ENCODE measurements around the gene FOXS1. TPM values are rescaled to one million over a fixed set of nuclear protein-coding genes. Genes with fewer than 3 reads are reported as not detected.

Gene FOXS1
- total RNA-seq (2014; rRNA removed; shearing (Covaris generic)): 55.5 and 69.0 TPM in 2 replicates

- Histone ChIP-seq H3K4me3 (peak within 1 kb of the TSS; percentile 60), H3K9me3 (replicated peaks) (no peaks in the 10 kb centered on the region), H3K27ac (peak within 1 kb of the TSS; percentile 71), H3K36me3 (no peaks in the 10 kb centered on the region), H3K4me1 (peaks cover 38% of the 10 kb centered on the region), H3K27me3 (no peaks in the 10 kb centered on the region)
- DNase-seq: peak; percentile 95 to 96
Observed at GRCh38 chr20:31845300-31845863, at the start of gene FOXS1. TSS of gene FOXS1 (minus strand) at chr20:31845604. CDS start at chr20:31845542, 62 bp downstream.

- Histone ChIP-seq H3K4me1 (no peaks in the 10 kb centered on the region), H3K27me3 (no peaks in the 10 kb centered on the region), H3K27ac (no peak overlapping the region), H3K4me3 (no peak overlapping the region), H3K36me3 (no peaks in the 10 kb centered on the region), H3K9me3 (replicated peaks) (no peaks in the 10 kb centered on the region)
- no peak for DNase-seq
Observed at GRCh38 chr20:31890646-31891045, 45.2 kb upstream of the FOXS1 start.

GRCh38 chr20:31883829-31884228 is 38.4 kb upstream of the FOXS1 start:
- no peaks in the 10 kb centered on the region for H3K9me3 ChIP-seq (replicated peaks)
- DNase-seq: no peak

GRCh38 chr20:31881945-31882344 is 36.5 kb upstream of the FOXS1 start:
- Histone ChIP-seq H3K36me3 (no peaks in the 10 kb centered on the region), H3K27ac (no peak overlapping the region), H3K27me3 (no peaks in the 10 kb centered on the region), H3K4me3 (no peak overlapping the region), H3K9me3 (replicated peaks) (0 out of 2 replicates have a peak, but pooled peaks cover 3% of the 10 kb centered on the region), H3K4me1 (no peaks in the 10 kb centered on the region)
- DNase-seq: no peak

More at GRCh38 chr20:31883829-31884228, 38.4 kb upstream of the FOXS1 start:
- Histone ChIP-seq H3K27ac (no peak overlapping the region), H3K4me1 (no peaks in the 10 kb centered on the region), H3K4me3 (no peak overlapping the region), H3K27me3 (no peaks in the 10 kb centered on the region), H3K36me3 (no peaks in the 10 kb centered on the region)

GRCh38 chr20:31879143-31879987 is 34.0 kb upstream of the FOXS1 start:
- H3K36me3 ChIP-seq: no peaks in the 10 kb centered on the region
- peak overlapping the region; percentile 63 for H3K4me3 ChIP-seq
- H3K27ac ChIP-seq: no peak overlapping the region; the same call in 1 of the 2 replicates
- peak; percentile 94 to 96 for DNase-seq
- no peaks in the 10 kb centered on the region for H3K27me3 ChIP-seq
- no peaks in the 10 kb centered on the region for H3K4me1 ChIP-seq
- 0 out of 2 replicates have a peak, but pooled peaks cover 3% of the 10 kb centered on the region for H3K9me3 ChIP-seq (replicated peaks)

GRCh38 chr20:31877684-31878083 is 32.3 kb upstream of the FOXS1 start:
- Histone ChIP-seq H3K27me3 (no peaks in the 10 kb centered on the region), H3K4me3 (no peak overlapping the region), H3K27ac (no peak overlapping the region), H3K4me1 (no peaks in the 10 kb centered on the region), H3K9me3 (replicated peaks) (0 out of 2 replicates have a peak, but pooled peaks cover 3% of the 10 kb centered on the region), H3K36me3 (no peaks in the 10 kb centered on the region)
- no peak for DNase-seq

GRCh38 chr20:31875671-31876070 is 30.3 kb upstream of the FOXS1 start:
- DNase-seq: no peak
- 0 out of 2 replicates have a peak, but pooled peaks cover 3% of the 10 kb centered on the region for H3K9me3 ChIP-seq (replicated peaks)

GRCh38 chr20:31872406-31872805 is 27.0 kb upstream of the FOXS1 start:
- H3K27me3 ChIP-seq: no peaks in the 10 kb centered on the region; the same call in 1 of the 2 replicates

More at GRCh38 chr20:31875671-31876070, 30.3 kb upstream of the FOXS1 start:
- Histone ChIP-seq H3K36me3 (no peaks in the 10 kb centered on the region), H3K27ac (no peak overlapping the region), H3K4me3 (no peak overlapping the region), H3K4me1 (peaks cover 4% of the 10 kb centered on the region; the same call in 1 of the 2 replicates), H3K27me3 (no peaks in the 10 kb centered on the region)

GRCh38 chr20:31871618-31871954 is 26.2 kb upstream of the FOXS1 start:
- no peaks in the 10 kb centered on the region; the same call in 1 of the 2 replicates for H3K27me3 ChIP-seq

More at GRCh38 chr20:31872406-31872805, 27.0 kb upstream of the FOXS1 start:
- Histone ChIP-seq H3K27ac (no peak overlapping the region), H3K36me3 (no peaks in the 10 kb centered on the region), H3K4me3 (no peak overlapping the region), H3K4me1 (peaks cover 7% of the 10 kb centered on the region; the same call in 1 of the 2 replicates), H3K9me3 (replicated peaks) (no peaks in the 10 kb centered on the region)
- no peak for DNase-seq

GRCh38 chr20:31870726-31871617 is 25.6 kb upstream of the FOXS1 start:
- H3K9me3 ChIP-seq (replicated peaks): no peaks in the 10 kb centered on the region
- peak in 1 of 2 experiments; percentile 43 for DNase-seq
- peak overlapping the region; percentile 69 for H3K4me3 ChIP-seq
- H3K4me1 ChIP-seq: peaks cover 7% of the 10 kb centered on the region; the same call in 1 of the 2 replicates
- no peaks in the 10 kb centered on the region; the same call in 1 of the 2 replicates for H3K27me3 ChIP-seq
- no peak overlapping the region; the same call in 1 of the 2 replicates for H3K27ac ChIP-seq
- H3K36me3 ChIP-seq: no peaks in the 10 kb centered on the region

More at GRCh38 chr20:31871618-31871954, 26.2 kb upstream of the FOXS1 start:
- Histone ChIP-seq H3K4me1 (peaks cover 7% of the 10 kb centered on the region; the same call in 1 of the 2 replicates), H3K36me3 (no peaks in the 10 kb centered on the region), H3K4me3 (no peak overlapping the region), H3K9me3 (replicated peaks) (no peaks in the 10 kb centered on the region), H3K27ac (no peak overlapping the region)
- no peak for DNase-seq

GRCh38 chr20:31869942-31870725 is 24.7 kb upstream of the FOXS1 start, which contains the start of the genes DUSP15 and TTLL9:
TSS of gene DUSP15 (minus strand) at chr20:31870527. CDS start at chr20:31870337, 190 bp downstream.
TSS of gene TTLL9 (plus strand) at chr20:31870634. CDS start at chr20:31871127, 493 bp downstream.
- H3K4me3 ChIP-seq: peak within 1 kb of the TSS; percentile 69
- H3K4me1 ChIP-seq: peaks cover 7% of the 10 kb centered on the region; the same call in 1 of the 2 replicates
- H3K36me3 ChIP-seq: no peaks in the 10 kb centered on the region
- H3K9me3 ChIP-seq (replicated peaks): no peaks in the 10 kb centered on the region
- no peak within 1 kb of the TSS; the same call in 1 of the 2 replicates for H3K27ac ChIP-seq
- DNase-seq: peak; percentile 57 to 58
- no peaks in the 10 kb centered on the region; the same call in 1 of the 2 replicates for H3K27me3 ChIP-seq

- H3K36me3 ChIP-seq: no peaks in the 10 kb centered on the region
- no peak overlapping the region for H3K27ac ChIP-seq
- H3K9me3 ChIP-seq (replicated peaks): no peaks in the 10 kb centered on the region
- no peaks in the 10 kb centered on the region; the same call in 1 of the 2 replicates for H3K27me3 ChIP-seq
- H3K4me3 ChIP-seq: peak overlapping the region; percentile 69
- no peak for DNase-seq
- peaks cover 7% of the 10 kb centered on the region; the same call in 1 of the 2 replicates for H3K4me1 ChIP-seq
Observed at GRCh38 chr20:31869673-31869941, 24.2 kb upstream of the FOXS1 start.

- H3K27me3 ChIP-seq: no peaks in the 10 kb centered on the region; the same call in 1 of the 2 replicates
Observed at GRCh38 chr20:31868853-31869672, 23.7 kb upstream of the FOXS1 start.

More at GRCh38 chr20:31868853-31869672, 23.7 kb upstream of the FOXS1 start:
- Histone ChIP-seq H3K27ac (no peak overlapping the region), H3K4me3 (peak overlapping the region; percentile 69; the same call in 1 of the 2 replicates), H3K36me3 (no peaks in the 10 kb centered on the region), H3K9me3 (replicated peaks) (no peaks in the 10 kb centered on the region), H3K4me1 (peaks cover 7% of the 10 kb centered on the region; the same call in 1 of the 2 replicates)
- no peak for DNase-seq
